CD8-positive, alpha-beta memory T cell (primary cell): ENCODE measurements around the gene LONP2. TPM values are rescaled to one million over a fixed set of nuclear protein-coding genes. Genes with fewer than 3 reads are reported as not detected.
A peak's percentile ranks its signal among the peaks of the same experiment; 100 is the strongest.

Source experiments
- CTCF ChIA-PET: fragments of 350-600 bp; sonication (Branson Sonifier 250); formaldehyde crosslinking; loops from one replicate; lab custom pipeline; 2021; ENCODE audit warnings: antibody characterized with exemption; lab: Charles Lee
- POLR2A ChIA-PET: fragments of 350-600 bp; sonication (Branson Sonifier 250); formaldehyde crosslinking; loops from one replicate; lab custom pipeline; 2021; ENCODE audit warnings: antibody characterized with exemption; lab: Charles Lee
- DNase-seq, 5 donors: peaks; one replicate each; pipeline versions ENCODE4 v3.0.0 to v3.0.0-alpha.2; 2020 to 2022; ENCODE audit warnings: mixed read lengths in 1 of 5
- H3K27ac ChIP-seq: one replicate; pipeline ENCODE4 v1.7.0; 2013; ENCODE audit warnings: low read depth, mild to moderate bottlenecking, low read length, moderate library complexity
- H3K27me3 ChIP-seq: 2 replicates; pipeline ENCODE4 v1.7.0; 2013; ENCODE audit warnings: low read length, mild to moderate bottlenecking; ENCODE audit not compliant: insufficient read depth, poor library complexity, severe bottlenecking
- H3K36me3 ChIP-seq: 2 replicates; pipeline ENCODE4 v1.7.0; 2013; ENCODE audit warnings: mild to moderate bottlenecking, low read length, moderate library complexity; ENCODE audit not compliant: insufficient read depth
- H3K4me1 ChIP-seq: 2 replicates; pipeline ENCODE4 v1.7.0; 2013; ENCODE audit warnings: mild to moderate bottlenecking, low read length, moderate library complexity; ENCODE audit not compliant: insufficient read depth
- H3K4me3 ChIP-seq: 2 replicates; pipeline ENCODE4 v1.7.0; 2013; ENCODE audit warnings: mild to moderate bottlenecking, low read length
- H3K9me3 ChIP-seq: 2 replicates; pipeline ENCODE4 v1.7.0; 2013; ENCODE audit warnings: mild to moderate bottlenecking, low read length
- H3K27ac Mint-ChIP-seq, 8 donors: one replicate each; pipeline ENCODE4 v1.8.0; 2020 to 2021; ENCODE audit warnings: mixed read lengths in 8 of 8, mild to moderate bottlenecking in 6 of 8, inconsistent platforms in 3 of 8, moderate library complexity in 3 of 8
- H3K27me3 Mint-ChIP-seq, 2 donors: one replicate each; pipeline ENCODE4 v1.8.0; 2020 to 2021; ENCODE audit warnings: mixed read lengths in 2 of 2, mild to moderate bottlenecking in 1 of 2, moderate library complexity in 1 of 2
- H3K36me3 Mint-ChIP-seq, 3 donors: one replicate each; pipeline ENCODE4 v1.8.0; 2020 to 2021; ENCODE audit warnings: mixed read lengths in 3 of 3, inconsistent platforms in 1 of 3, mild to moderate bottlenecking in 1 of 3
- H3K4me1 Mint-ChIP-seq, 3 donors: one replicate each; pipeline ENCODE4 v1.8.0; 2020 to 2021; ENCODE audit warnings: mixed read lengths in 3 of 3, inconsistent platforms in 1 of 3, mild to moderate bottlenecking in 1 of 3
- H3K4me3 Mint-ChIP-seq, 7 donors: one replicate each; pipeline ENCODE4 v1.8.0; 2020 to 2021; ENCODE audit warnings: mixed read lengths in 7 of 7, mild to moderate bottlenecking in 6 of 7, moderate library complexity in 4 of 7, inconsistent platforms in 2 of 7
- H3K9me3 Mint-ChIP-seq, 5 donors: one replicate each; pipeline ENCODE4 v1.8.0; 2020 to 2022; ENCODE audit warnings: mixed read lengths in 5 of 5, mild to moderate bottlenecking in 3 of 5, moderate library complexity in 2 of 5, inconsistent platforms in 1 of 5
- polyA plus RNA-seq: library from polyadenylated mRNA; unstranded; fragments of 300-500 nt; fragmentation: Illumina TruSeq; gene quantifications from one replicate; pipeline ENCODE4 v1.2.3, GENCODE V29; 2021
- total RNA-seq, 2 experiments: library from RNA; stranded (reverse); gene quantifications; one replicate each; pipeline ENCODE4 v1.2.3, GENCODE V29; 2021

The LONP2 gene, protein sequence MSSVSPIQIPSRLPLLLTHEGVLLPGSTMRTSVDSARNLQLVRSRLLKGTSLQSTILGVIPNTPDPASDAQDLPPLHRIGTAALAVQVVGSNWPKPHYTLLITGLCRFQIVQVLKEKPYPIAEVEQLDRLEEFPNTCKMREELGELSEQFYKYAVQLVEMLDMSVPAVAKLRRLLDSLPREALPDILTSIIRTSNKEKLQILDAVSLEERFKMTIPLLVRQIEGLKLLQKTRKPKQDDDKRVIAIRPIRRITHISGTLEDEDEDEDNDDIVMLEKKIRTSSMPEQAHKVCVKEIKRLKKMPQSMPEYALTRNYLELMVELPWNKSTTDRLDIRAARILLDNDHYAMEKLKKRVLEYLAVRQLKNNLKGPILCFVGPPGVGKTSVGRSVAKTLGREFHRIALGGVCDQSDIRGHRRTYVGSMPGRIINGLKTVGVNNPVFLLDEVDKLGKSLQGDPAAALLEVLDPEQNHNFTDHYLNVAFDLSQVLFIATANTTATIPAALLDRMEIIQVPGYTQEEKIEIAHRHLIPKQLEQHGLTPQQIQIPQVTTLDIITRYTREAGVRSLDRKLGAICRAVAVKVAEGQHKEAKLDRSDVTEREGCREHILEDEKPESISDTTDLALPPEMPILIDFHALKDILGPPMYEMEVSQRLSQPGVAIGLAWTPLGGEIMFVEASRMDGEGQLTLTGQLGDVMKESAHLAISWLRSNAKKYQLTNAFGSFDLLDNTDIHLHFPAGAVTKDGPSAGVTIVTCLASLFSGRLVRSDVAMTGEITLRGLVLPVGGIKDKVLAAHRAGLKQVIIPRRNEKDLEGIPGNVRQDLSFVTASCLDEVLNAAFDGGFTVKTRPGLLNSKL
- total RNA-seq, result 10 to 100 TPM; 54.9 to 55.7 TPM
- 39.1 TPM for polyA plus RNA-seq

- H3K36me3 Mint-ChIP-seq, result peaks cover 0 to 14% (median 3%) of the 10 kb centered on the region in 3 donors
- no peaks in the 10 kb centered on the region for H3K27me3 Mint-ChIP-seq
- Histone ChIP-seq H3K27ac (peak within 1 kb of the TSS; percentile 88), H3K4me1 (peaks cover 34% of the 10 kb centered on the region), H3K27me3 (no peaks in the 10 kb centered on the region), H3K9me3 (no peaks in the 10 kb centered on the region), H3K36me3 (no peaks in the 10 kb centered on the region), H3K4me3 (peak within 1 kb of the TSS; percentile 94)
- ChIA-PET POLR2A (interaction anchor here (0.7 to 0.8 kb wide), 2 partner anchors 122 to 254 kb away, joined by 3 read pairs; no protein-coding TSS in a partner anchor), CTCF (interaction anchor here (1.0 to 1.5 kb wide), 3 partner anchors 25 to 379 kb away, joined by 3 to 5 read pairs (median 3); no protein-coding TSS in a partner anchor)
- H3K4me1 Mint-ChIP-seq, result peaks cover 42 to 52% (median 47%) of the 10 kb centered on the region in 3 donors
- peak within 1 kb of the TSS; percentile 92 to 99 (median 95) for H3K4me3 Mint-ChIP-seq
- H3K9me3 Mint-ChIP-seq, result no peaks in the 10 kb centered on the region
- peak within 1 kb of the TSS; percentile 95 to 99 (median 97) for H3K27ac Mint-ChIP-seq
- DNase-seq, result peak; percentile 80 to 95 (median 90)
These were observed at the start of gene LONP2 for GRCh38 chr16:48244080-48244862. LONP2 (plus strand) TSS chr16:48244300; CDS start chr16:48244389, 89 bp downstream.

DNA sequence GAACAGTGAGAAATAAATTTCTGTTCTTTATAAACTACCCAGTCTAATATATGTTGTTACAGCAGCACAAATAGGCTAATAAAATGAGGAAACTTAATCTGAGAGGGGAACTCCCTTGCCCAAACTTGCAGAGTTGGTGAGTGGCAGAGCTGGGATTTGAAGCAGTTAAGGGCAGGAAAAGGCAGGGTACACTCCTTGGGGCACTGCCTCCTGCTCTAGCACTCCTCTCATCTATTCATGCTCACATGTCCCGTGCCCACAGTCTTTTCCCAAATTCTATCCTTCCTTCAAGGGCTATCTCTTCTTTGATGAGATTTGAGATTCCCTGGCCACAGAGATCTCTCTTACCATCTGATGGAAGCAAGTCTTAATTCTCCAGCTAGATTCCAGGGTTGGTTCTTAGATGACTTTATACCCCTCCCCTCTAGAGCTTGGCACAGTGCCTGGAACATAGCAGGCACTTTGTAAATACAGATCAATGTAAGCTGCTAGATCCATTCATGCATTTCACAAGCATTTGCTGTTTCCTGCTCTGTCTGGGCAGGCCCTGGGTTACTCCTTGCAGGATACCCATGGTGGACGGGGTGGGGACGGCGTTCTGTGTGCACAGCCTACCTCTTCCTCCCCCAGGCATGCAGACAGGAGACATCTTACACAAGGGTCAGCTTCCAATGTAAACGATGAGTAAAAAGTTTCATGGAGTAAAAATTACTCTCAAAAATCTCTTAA, 49.1 kb upstream of the LONP2 start:
- Histone ChIP-seq H3K36me3 (no peaks in the 10 kb centered on the region), H3K4me3 (no peak overlapping the region), H3K27me3 (no peaks in the 10 kb centered on the region), H3K9me3 (no peaks in the 10 kb centered on the region), H3K4me1 (no peaks in the 10 kb centered on the region), H3K27ac (no peak overlapping the region)
- peaks cover 3 to 9% of the 10 kb centered on the region in 2 donors for H3K27me3 Mint-ChIP-seq
- H3K4me1 Mint-ChIP-seq, result no peaks in the 10 kb centered on the region
- H3K27ac Mint-ChIP-seq, result no peak overlapping the region
- no peak for DNase-seq
- H3K4me3 Mint-ChIP-seq, result no peak overlapping the region
- no peaks in the 10 kb centered on the region for H3K36me3 Mint-ChIP-seq
- peaks cover 0 to 3% (median 0%) of the 10 kb centered on the region in 5 donors for H3K9me3 Mint-ChIP-seq
- POLR2A ChIA-PET, result no interaction called here
- CTCF ChIA-PET, result no interaction called here

DNA sequence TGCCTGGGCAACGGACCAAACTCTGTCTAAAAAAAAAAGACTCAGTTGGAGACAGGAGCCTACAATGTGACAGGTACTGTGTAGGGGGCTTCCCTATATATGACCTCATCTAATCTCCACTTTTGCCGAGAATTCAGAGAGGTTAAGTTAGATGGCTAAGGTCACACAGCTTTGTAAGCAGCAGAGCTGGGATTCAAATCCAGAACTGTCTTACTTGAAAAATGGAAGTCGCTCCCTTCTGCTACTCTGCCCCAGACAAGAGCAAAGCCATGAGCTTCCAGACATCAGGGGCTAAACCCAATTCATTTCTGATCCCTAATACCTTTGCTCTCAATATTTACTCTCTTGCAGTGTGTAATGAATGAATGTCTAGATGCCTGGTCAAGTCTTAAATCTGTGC, 46.8 kb upstream of the LONP2 start:
- Histone ChIP-seq H3K4me1 (no peaks in the 10 kb centered on the region), H3K27me3 (no peaks in the 10 kb centered on the region), H3K4me3 (no peak overlapping the region), H3K36me3 (no peaks in the 10 kb centered on the region), H3K9me3 (no peaks in the 10 kb centered on the region), H3K27ac (no peak overlapping the region)
- Mint-ChIP-seq H3K27me3 (peaks cover 3 to 12% of the 10 kb centered on the region in 2 donors), H3K36me3 (no peaks in the 10 kb centered on the region), H3K4me3 (no peak overlapping the region), H3K4me1 (no peaks in the 10 kb centered on the region), H3K9me3 (peaks cover 0 to 3% (median 0%) of the 10 kb centered on the region in 5 donors), H3K27ac (no peak overlapping the region)
- no peak for DNase-seq
- POLR2A ChIA-PET, result no interaction called here
- CTCF ChIA-PET, result no interaction called here

GRCh38 chr16:48201515-48202201, 42.4 kb upstream of the LONP2 start:
- H3K4me3 ChIP-seq, result no peak overlapping the region
- no peaks in the 10 kb centered on the region for H3K9me3 ChIP-seq
- Mint-ChIP-seq H3K4me1 (no peaks in the 10 kb centered on the region), H3K4me3 (no peak overlapping the region), H3K9me3 (peaks cover 0 to 3% (median 0%) of the 10 kb centered on the region in 5 donors), H3K36me3 (no peaks in the 10 kb centered on the region), H3K27ac (no peak overlapping the region), H3K27me3 (peaks cover 8 to 33% of the 10 kb centered on the region in 2 donors)
- ChIA-PET POLR2A (no interaction called here), CTCF (no interaction called here)
- DNase-seq, result no peak
- H3K27me3 ChIP-seq, result no peaks in the 10 kb centered on the region
- H3K27ac ChIP-seq, result no peak overlapping the region
- no peaks in the 10 kb centered on the region for H3K4me1 ChIP-seq
- no peaks in the 10 kb centered on the region for H3K36me3 ChIP-seq

- POLR2A ChIA-PET, result no interaction called here
- no peak overlapping the region for H3K27ac ChIP-seq
- no peaks in the 10 kb centered on the region for H3K4me1 Mint-ChIP-seq
- no peaks in the 10 kb centered on the region for H3K36me3 ChIP-seq
- H3K4me1 ChIP-seq, result no peaks in the 10 kb centered on the region
- H3K4me3 Mint-ChIP-seq, result no peak overlapping the region
- no peak overlapping the region for H3K4me3 ChIP-seq
- peaks cover 9 to 40% of the 10 kb centered on the region in 2 donors for H3K27me3 Mint-ChIP-seq
- DNase-seq, result no peak
- H3K9me3 ChIP-seq, result no peaks in the 10 kb centered on the region
- no peak overlapping the region for H3K27ac Mint-ChIP-seq
- CTCF ChIA-PET, result no interaction called here
- H3K9me3 Mint-ChIP-seq, result no peaks in the 10 kb centered on the region
- H3K36me3 Mint-ChIP-seq, result no peaks in the 10 kb centered on the region
- H3K27me3 ChIP-seq, result no peaks in the 10 kb centered on the region
These were observed 39.9 kb upstream of the LONP2 start for GRCh38 chr16:48203974-48204824.

- H3K4me3 ChIP-seq, result no peak overlapping the region
- DNase-seq, result no peak
- no peaks in the 10 kb centered on the region for H3K4me1 ChIP-seq
- H3K27ac Mint-ChIP-seq, result no peak overlapping the region
- H3K27me3 ChIP-seq, result no peaks in the 10 kb centered on the region
- no peaks in the 10 kb centered on the region for H3K4me1 Mint-ChIP-seq
- no peaks in the 10 kb centered on the region for H3K9me3 Mint-ChIP-seq
- H3K4me3 Mint-ChIP-seq, result no peak overlapping the region
- no peak overlapping the region for H3K27ac ChIP-seq
- no peaks in the 10 kb centered on the region for H3K36me3 Mint-ChIP-seq
- peaks cover 9 to 40% of the 10 kb centered on the region in 2 donors for H3K27me3 Mint-ChIP-seq
- POLR2A ChIA-PET, result no interaction called here
- CTCF ChIA-PET, result no interaction called here
- H3K36me3 ChIP-seq, result no peaks in the 10 kb centered on the region
- no peaks in the 10 kb centered on the region for H3K9me3 ChIP-seq
These were observed 39.3 kb upstream of the LONP2 start for GRCh38 chr16:48204825-48205151.
